GM19239 (cell line): ENCODE data around the gene FBXL7.

Experiments
- DNase-seq: peaks from one replicate; pipeline ENCODE4 v3.0.0; 2011; ENCODE audit warnings: low spot score; ENCODE audit not compliant: insufficient read length
- FAIRE-seq: peaks from 2 replicates; lab custom pipeline; 2011; peaks lifted over from hg19 to GRCh38; lab: Jason Lieb, UNC

FBXL7 gene

DNA sequence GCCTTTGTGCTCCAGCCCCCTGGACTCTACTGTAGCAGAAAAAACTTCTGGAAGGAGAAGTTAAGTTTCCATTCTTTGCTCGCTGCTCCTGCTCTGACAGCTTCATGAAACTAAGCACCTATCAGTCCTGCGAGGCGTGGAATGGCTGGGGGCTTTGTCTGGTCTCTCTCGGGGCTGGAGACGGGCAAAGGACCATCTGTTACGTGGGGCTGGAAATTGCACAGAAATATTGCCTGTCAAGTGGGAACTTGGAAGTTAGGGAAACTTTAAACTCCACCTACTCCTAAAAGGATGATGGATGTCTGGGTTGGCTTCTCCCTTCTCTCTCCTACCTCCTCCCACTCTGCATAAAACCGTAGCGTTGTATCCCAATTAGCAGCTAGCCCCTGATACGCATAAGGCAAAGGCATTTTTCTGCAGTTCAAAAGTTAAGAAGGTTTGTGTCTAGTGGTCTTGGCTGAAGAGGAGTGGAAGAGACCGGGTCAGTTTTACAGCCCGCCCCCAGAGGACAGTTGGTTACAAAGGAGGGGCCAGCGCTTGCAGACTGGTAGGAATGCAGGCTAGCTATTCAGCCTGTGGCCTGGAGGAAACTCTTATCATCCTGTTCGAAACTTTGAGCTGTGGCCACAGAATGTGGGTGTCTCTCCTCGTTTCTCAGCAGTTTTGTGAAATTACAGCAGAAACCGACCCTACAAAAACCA is 1.3 kb downstream of the FBXL7 start:
- no peak for DNase-seq
- no peak for FAIRE-seq

DNA sequence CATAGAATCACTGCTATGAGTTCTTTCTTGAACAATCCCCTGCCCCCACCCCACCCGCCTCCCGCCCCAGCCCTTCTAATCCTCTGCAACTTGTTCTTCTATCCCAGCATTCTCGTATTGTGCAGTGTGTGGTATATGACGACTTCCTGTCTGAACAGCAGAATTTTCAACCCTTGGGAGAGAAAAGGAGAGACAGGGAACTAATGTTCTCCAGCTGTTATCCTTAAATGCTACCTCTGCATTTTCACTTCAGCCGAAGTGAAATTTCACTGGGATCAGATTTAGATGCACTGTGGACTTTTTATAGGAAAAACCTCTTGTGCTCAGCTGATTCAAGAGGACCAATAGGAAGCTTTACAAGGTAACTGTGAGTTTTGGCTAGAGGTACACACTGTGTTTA is 2.2 kb downstream of the FBXL7 start:
- FAIRE-seq (no peak), DNase-seq (no peak)

DNA sequence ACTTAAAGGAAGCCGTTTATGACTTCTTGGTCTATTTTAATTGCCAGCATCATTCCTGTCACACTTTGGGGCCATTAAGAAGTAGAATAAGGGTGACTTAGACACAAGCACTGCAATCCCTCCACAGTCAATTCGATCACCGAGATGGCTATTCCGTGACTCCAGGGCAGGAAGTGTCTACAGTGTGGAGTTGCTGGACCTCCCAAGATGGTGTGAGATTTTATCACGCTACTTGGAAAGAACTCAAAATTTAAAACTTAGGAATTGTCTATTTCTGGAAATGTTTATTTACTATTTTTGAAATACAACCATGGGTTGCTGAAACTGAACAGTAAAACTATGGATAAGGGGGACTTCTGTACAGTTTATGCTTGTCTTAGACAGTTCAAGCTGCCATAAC is 6.2 kb downstream of the FBXL7 start:
- no peak for DNase-seq
- FAIRE-seq: no peak

DNA sequence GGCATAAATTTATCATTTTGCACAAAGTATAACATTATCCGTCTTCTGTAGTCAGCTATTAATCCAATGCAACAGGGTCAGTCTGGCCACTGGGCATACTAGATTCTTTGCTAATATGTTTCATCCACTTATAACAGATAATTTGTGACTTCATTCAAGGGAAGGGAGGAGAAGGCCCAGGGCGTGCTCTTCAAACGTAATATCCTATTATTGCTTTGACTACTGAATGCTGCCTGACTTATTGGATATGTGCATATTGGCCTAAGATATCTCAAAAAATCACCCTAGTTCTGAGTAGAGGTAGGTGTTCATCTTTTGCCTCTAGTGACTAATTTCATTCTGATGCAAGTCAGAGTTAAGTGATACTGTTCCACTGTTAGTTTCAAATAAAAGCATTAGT is 6.9 kb downstream of the FBXL7 start:
- no peak for DNase-seq
- FAIRE-seq: no peak

DNA sequence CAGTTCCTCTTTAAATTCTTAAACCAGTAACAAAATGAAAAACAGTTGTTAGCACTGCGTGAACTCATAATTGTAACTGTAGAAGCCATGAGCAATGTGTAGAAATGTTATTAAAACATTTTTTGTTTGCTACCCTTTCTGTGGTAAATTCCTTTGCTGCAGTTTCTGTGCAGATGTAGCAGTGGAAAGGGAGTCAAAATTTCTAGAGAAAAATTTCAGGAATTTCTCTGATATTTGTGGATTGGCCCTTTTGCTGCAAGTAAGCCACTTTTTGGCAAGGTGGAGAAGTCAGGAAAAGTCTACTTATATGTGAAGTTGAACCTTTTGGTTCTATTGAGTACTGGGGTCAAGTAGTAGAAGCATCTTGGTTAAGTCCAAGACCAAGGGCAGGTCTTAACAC is 10.1 kb downstream of the FBXL7 start:
- no peak for DNase-seq
- FAIRE-seq: no peak

DNA sequence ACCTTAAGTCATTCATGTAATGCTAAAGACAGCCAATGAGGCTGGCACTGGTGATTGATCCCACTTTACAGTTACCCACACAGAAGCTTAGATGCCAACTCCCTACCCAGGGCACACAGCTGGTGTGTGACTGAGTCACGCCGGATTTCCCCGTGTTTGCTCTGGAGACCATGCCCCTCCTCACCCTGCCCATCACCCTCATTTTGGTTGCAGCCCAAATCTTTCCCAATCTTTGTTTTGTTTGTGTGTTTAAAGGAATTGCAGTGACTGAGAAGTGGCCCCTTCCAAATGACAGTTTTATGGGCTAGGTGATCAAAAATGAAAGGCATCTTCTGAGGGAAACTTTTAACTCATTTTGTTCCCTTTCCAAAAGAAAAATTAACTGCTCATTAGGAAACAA is 10.9 kb downstream of the FBXL7 start:
- no peak for DNase-seq
- no peak for FAIRE-seq

DNA sequence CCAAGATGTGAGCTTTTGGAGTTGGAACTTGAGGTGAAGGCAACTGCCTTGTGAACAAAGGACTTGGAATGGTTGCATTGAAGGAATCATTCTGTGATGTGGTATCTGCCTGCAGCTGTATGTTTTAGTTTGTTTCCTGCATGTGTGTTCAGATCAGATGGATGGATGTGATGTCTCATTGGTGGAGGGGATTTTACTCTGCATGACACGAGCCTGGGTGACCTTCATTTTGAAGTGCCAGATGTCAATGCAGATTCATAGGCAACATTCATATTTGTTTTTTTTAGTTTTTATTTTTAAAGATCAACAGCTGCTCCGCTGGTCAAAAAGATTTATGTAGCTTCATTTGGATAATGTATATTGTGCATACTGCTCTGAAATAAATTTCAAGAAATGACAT is 13.5 kb downstream of the FBXL7 start:
- no peak for FAIRE-seq
- DNase-seq: no peak

DNA sequence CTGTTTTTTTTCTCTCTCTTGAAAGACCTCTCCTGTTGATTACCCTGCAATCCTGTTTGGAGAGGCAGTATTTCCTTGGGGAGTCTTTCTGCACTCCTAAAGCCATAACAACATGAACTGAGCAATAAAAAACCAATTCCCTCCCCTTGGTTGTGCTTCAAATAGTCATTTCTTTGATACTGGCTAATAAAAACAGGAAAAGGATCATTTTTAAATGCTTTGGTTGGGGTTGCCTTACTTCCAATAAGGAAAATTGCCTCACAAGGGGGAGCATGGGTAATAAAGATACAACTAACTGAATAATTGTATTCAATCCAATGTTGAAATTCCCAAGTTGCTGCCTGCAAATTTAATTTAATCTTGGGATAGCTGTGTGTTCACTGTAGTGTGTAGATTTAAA is 13.9 kb downstream of the FBXL7 start:
- FAIRE-seq: no peak
- no peak for DNase-seq

DNA sequence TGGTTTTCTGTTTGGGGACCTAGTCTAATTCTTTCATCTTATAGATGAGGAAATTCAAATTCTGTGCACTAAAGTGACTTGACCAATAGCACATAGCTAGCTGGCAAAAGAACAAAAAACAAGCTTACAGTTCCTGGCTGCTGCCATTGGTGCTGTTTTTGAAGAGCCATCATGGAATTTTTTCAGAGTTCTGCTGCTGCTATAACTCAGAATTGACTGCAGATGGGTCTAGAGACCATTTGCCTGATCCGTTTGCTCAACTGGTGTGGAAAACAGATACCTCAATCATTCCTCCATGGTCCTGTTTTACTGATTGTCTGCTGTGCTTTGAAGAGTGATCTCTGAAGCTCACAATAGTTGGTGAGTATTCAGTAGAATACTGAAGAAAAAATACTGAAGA is 15.2 kb downstream of the FBXL7 start:
- FAIRE-seq: no peak

DNA sequence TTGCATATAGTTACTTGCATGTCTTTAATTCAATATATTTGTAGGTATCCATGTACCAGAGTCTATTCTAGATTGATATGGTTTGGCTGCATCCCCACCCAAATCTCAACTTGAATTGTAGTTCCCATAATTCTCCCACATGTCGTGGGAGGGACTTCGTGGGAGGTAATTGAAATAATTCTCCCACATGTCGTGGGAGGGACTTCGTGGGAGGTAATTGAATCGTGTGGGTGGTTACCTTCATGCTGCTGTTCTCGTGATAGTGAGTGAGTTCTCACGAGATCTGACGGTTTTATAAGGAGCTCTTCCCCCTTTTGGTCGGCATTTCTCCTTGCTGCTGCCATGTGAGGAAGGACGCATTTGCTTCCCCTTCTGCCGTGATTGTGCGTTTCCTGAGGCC is 16.5 kb downstream of the FBXL7 start:
- DNase-seq (no peak), FAIRE-seq (no peak)

More for the DNA sequence above, 15.2 kb downstream of the FBXL7 start:
- no peak for DNase-seq

DNA sequence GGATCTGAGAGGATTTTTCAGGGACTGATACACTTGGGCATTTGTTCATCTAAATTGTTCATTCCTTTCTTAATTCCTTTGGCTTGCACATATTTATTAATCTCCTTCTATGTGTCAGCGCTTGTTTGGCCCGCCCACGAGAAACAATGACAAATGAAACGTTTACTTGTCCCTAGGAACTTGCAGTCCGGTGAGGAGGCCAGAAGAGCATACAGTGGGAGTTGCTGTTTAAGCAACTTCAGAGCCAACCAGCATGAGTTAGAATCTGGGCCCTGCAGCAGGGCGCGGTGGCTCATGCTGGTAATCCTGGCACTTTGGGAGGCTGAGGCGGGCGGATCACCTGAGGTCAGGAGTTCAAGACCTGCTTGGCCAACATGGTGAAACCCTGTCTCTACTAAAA is 18.8 kb downstream of the FBXL7 start:
- FAIRE-seq (no peak), DNase-seq (no peak)

DNA sequence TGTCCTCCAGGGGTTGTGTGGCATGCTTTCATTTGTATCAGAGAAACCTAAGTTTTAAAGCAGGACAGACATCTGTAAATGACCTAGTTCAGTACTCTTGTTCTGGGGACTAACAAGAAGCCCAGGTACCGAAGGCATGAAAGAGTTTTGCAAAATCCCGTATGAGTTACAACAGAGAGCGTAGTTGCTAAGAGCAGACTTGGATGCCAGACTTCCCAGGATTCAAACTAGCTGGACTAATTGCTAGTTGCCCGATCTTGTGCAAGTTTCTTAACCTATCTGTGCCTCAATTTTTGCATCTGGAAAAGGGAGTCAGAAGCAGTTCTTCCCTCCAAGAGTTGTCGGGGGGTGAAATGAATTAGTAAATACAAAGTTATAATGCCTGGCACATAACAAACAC is 20.9 kb downstream of the FBXL7 start:
- FAIRE-seq: no peak
- no peak for DNase-seq

DNA sequence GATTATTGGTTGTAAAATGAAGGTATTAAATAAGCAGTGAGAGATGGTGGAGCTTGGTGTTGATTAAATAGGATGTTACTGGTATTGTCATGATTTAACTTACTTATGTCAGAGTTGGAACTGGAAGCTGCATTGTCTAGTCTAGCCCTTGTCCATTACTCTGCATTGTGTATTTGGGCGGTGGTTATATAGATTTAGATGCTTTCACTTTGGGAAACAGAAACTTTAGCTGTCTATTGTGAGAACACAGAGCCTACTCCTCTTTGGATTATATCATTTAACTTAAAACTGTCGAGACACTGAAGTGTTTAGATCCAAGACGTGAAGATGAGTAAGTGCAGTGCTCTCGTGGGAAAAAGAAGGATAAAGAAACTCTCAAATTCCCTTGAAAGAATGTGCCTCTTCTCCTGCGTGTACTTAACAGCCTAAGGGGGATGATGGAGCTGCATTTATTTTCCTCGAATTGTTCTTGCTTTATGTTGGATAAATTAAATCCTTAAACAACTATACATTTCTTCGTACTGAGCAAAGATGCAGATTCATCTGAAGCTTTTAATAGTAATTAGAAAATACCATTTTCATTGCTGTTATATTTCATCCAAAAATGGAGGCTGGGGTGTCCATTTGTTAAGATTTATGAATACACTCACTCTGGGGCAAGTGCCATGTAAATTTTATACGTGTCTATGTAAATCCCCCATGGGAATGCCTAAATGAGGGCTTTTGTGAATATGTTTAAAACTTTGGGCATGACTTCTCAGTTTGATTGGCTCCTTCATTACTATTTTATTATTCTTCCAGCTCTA is 21.6 kb downstream of the FBXL7 start:
- FAIRE-seq (no peak), DNase-seq (no peak)

DNA sequence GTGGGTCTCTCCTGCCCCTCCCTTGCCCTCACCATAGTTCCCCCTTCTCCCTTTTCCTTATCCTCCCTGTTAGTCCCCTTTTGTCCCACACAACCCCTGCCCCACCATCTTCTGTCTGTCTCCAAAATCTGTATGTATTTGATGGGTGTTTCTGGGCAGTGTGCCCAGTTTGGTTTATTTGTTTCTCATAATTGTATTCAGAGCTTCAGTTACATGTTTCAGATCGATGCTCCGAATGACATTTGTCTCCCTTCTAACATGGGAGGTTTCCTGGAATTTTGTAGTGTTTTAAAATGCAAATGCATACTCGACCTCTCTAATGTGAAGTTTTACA is 22.2 kb downstream of the FBXL7 start:
- DNase-seq (no peak), FAIRE-seq (no peak)

DNA sequence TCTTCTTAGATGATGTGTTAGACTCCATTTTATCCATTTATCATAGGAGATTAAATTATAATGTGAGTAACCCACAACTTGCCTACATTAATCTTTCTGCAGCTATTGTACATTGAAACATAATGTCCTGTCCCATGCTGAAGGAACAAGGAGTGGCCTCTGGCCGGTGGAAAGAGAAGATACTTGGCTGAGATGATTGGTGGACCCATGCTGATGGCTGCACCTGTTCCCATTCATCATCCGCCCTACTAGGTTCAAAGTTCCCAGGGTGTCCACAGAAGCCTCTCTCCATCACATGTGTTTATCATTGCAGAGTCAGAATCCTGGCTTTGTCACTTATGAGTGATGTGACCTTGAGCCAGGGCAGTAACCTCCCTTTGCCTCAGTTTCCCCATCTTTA is 24.7 kb downstream of the FBXL7 start:
- DNase-seq (no peak), FAIRE-seq (no peak)

DNA sequence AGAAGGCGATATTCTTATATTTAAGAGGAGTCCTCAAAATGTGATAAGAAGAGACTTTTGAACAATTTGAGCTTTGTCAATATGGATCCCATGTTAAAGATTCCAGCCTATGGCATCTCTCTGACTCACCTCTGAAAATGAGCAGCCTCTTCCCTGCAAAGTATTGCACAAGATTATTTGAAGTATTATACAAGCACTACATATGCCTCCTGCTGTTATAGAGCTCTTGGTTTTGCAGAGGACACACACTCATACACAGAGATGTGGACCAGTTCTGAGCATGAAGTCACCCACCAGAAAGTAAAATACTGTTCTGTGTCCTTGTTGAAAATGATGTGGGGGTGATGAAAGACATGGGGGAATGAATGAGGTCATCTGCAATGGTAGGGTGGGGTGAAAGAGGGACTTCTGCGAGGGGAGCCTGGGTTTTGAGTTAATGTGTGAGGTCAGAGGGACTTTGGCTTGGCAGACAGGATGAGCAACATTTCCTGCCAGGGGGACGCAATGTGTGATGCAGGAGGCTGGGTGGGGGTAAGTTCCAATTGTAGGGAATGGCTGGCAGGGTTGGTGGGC is 25.8 kb downstream of the FBXL7 start:
- no peak for DNase-seq
- FAIRE-seq: no peak

DNA sequence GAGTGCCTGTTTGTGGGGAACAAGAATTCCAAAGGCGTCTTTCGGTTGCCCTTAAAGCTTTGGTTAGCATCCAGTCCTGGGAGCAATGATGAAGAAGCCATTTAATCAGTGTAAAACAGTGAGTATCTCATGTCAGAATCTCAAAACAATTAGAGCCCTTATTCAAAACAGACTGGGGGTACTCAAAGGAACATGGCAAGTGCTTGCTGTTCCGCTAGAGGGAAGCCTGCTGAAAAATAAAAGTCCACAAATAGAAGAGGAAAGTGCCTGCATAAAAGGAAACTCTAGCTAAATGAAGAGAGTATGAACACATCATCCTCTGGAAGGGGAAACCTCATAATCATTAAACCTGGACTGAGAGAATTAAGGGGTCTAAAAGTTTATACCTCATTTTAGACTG is 26.4 kb downstream of the FBXL7 start:
- FAIRE-seq (no peak), DNase-seq (no peak)

DNA sequence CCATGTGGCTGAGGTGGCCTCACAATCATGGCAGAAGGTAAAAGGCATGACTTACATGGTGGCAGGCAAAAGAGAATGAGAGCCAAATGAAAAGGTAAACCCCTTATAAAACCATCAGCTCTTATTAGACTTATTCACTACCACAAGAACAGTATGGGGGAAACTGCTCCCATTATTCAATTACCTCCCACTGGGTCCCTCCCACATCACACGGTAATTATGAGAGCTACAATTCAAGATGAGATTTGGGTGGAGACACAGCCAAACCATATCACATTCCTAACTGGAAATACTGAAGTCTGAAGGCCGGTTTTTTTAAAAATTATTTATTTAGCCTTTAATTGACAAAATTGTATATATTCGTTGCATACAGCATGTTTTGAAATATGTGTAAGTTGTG is 28.5 kb downstream of the FBXL7 start:
- no peak for DNase-seq
- FAIRE-seq: no peak

DNA sequence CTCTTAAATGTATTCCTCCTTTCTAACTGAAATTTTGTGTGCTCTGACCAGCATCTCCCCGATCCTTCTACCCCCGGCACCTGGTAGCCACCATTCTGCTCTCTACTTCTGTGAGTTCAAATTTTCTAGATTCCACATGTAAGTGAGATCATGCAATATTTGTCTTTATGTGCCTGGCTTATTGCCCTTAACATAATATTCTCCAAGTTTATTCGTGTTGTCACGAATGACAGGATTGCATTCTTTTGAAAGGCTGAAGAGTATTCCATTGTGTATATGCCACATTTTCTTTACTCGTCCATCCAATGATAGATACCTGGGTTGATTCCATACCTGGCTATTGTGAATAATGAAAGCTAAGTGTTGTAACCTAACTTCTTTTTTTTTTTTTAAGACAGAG is 29.0 kb downstream of the FBXL7 start:
- DNase-seq: no peak
- no peak for FAIRE-seq

DNA sequence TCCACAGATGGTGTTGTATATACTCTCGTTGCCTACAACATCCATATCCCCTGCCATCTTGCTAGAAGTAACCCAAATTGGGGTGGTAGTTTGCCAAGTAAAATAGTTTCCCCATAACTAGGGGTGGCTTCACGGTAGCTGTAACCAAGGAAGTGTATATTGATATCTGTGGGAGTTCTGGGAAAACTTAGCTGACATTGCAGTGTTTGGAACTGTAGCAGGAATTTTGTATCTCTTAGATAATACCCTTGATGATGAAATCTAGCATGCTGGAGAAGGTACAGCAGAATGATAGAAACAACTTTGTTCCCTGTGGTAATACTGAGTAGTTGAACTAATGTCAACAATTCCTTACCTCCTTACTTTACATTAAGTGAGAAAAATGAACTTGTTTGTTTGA is 29.8 kb downstream of the FBXL7 start:
- DNase-seq (no peak), FAIRE-seq (no peak)

DNA sequence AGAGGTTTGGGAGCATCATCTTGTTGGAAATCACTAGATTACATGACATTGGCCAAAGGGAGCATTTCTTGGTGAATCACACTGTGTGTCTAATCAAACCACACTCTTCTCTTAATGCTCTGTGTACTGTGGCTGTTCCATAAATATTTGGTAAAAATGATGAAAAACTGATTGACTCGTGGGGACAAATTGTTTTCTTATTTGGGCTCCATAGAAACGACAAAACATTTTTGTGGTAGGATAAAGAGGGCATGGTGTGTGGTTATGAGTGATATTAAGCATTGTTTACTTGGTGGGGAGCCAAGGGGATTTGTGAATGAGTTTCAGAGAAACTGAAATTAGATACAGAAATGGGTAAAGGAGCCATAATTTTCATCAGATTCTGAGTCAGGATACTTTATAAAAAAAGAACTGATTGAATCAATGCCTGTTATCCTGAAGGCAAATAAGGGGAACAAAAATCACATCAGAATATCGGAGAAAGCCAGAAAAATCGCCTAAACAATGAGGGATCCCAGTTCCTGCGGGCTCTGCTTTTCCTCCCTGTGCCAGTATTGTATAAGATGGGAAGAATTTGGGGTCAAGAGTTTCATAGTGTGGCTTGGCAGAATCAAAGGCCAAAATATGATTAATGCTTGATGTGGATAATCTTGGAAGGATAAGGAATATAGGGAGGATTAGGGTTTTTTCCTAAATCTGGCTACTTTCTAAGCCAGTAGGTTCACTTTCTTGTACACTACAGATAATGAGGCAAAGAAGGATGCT is 33.3 kb downstream of the FBXL7 start:
- no peak for DNase-seq
- FAIRE-seq: no peak
